Astrocyte (in vitro differentiated cells and primary cell): Measurements from ENCODE around the gene VWA8. TPM values are rescaled to one million over a fixed set of nuclear protein-coding genes. Genes with fewer than 3 reads are reported as not detected.

Experiments used
- DNase-seq: peaks from one replicate; pipeline ENCODE4 v3.0.0-alpha.2; 2010; ENCODE audit warnings: low read depth
- FAIRE-seq: peaks from 2 replicates; lab custom pipeline; 2011; peaks lifted over from hg19 to GRCh38; lab: Jason Lieb, UNC
- H2AFZ ChIP-seq: 2 replicates; pipeline ENCODE4 v1.6.0; 2012; ENCODE audit warnings: low read depth, low read length, inconsistent platforms
- H3K27ac ChIP-seq: 2 replicates; pipeline ENCODE4 v1.5.1; 2011; ENCODE audit warnings: low read depth, low read length, inconsistent platforms
- H3K27me3 ChIP-seq: 2 replicates; pipeline ENCODE4 v1.6.0; 2011; ENCODE audit warnings: low read length, inconsistent platforms; ENCODE audit not compliant: insufficient read depth
- H3K36me3 ChIP-seq: 2 replicates; pipeline ENCODE4 v1.5.1; 2011; ENCODE audit warnings: low read length, inconsistent platforms; ENCODE audit not compliant: insufficient read depth
- H3K4me1 ChIP-seq: 2 replicates; pipeline ENCODE4 v1.5.1; 2011; ENCODE audit warnings: low read length, inconsistent platforms; ENCODE audit not compliant: insufficient read depth
- H3K4me2 ChIP-seq: 2 replicates; pipeline ENCODE4 v1.6.0; 2012; ENCODE audit warnings: low read length, inconsistent platforms
- H3K4me3 ChIP-seq: 2 replicates; pipeline ENCODE4 v1.5.1; 2011; ENCODE audit warnings: low read depth, mild to moderate bottlenecking, low read length, inconsistent platforms; ENCODE audit not compliant: insufficient read depth
- H3K79me2 ChIP-seq: 2 replicates; pipeline ENCODE4 v1.6.0; 2012; ENCODE audit warnings: mild to moderate bottlenecking, low read length, inconsistent platforms; ENCODE audit not compliant: insufficient read depth
- H3K9ac ChIP-seq: 2 replicates; pipeline ENCODE4 v1.6.0; 2012; ENCODE audit warnings: mild to moderate bottlenecking, low read length, inconsistent platforms
- H3K9me3 ChIP-seq: 2 replicates; pipeline ENCODE4 v1.5.1; 2012; ENCODE audit warnings: low read depth, mild to moderate bottlenecking, low read length, inconsistent platforms; ENCODE audit not compliant: insufficient read depth
- H4K20me1 ChIP-seq: 2 replicates; pipeline ENCODE4 v1.6.0; 2012; ENCODE audit warnings: low read length, inconsistent platforms; ENCODE audit not compliant: insufficient read depth
- H3K27ac Mint-ChIP-seq: one replicate; pipeline ENCODE4 v1.8.0; 2021; ENCODE audit warnings: mild to moderate bottlenecking, mixed read lengths; ENCODE audit not compliant: unreplicated experiment
- H3K27me3 Mint-ChIP-seq: one replicate; pipeline ENCODE4 v1.8.0; 2021; ENCODE audit warnings: low read depth, mixed read lengths; ENCODE audit not compliant: unreplicated experiment
- H3K36me3 Mint-ChIP-seq: one replicate; pipeline ENCODE4 v1.8.0; 2021; ENCODE audit warnings: low read depth, mixed read lengths; ENCODE audit not compliant: unreplicated experiment
- H3K4me1 Mint-ChIP-seq: one replicate; pipeline ENCODE4 v1.8.0; 2021; ENCODE audit warnings: low read depth, mixed read lengths; ENCODE audit not compliant: unreplicated experiment
- H3K4me3 Mint-ChIP-seq: one replicate; pipeline ENCODE4 v1.8.0; 2021; ENCODE audit warnings: mild to moderate bottlenecking, moderate library complexity, mixed read lengths; ENCODE audit not compliant: unreplicated experiment
- H3K9me3 Mint-ChIP-seq: one replicate; pipeline ENCODE4 v1.8.0; 2021; ENCODE audit warnings: mild to moderate bottlenecking, mixed read lengths; ENCODE audit not compliant: unreplicated experiment
- EZH2 ChIP-seq: IDR thresholded peaks from 2 replicates; pipeline ENCODE4 v1.6.1; 2012; ENCODE audit warnings: mild to moderate bottlenecking, low read length, inconsistent platforms; ENCODE audit not compliant: insufficient read depth
- total RNA-seq: library from RNA; stranded (reverse); gene quantifications from 2 replicates; pipeline ENCODE4 v1.2.1, GENCODE V29; 2021
- TF ChIP-seq, protein P1 (sequence below): IDR thresholded peaks from 2 replicates; pipeline ENCODE4 v1.5.1; 2011; ENCODE audit warnings: low read depth, mild to moderate bottlenecking, inconsistent platforms, low read length, moderate library complexity; ENCODE audit not compliant: insufficient read depth

Gene VWA8
- total RNA-seq, 1 donor from 2014 or later: 15.6 TPM

DNA sequence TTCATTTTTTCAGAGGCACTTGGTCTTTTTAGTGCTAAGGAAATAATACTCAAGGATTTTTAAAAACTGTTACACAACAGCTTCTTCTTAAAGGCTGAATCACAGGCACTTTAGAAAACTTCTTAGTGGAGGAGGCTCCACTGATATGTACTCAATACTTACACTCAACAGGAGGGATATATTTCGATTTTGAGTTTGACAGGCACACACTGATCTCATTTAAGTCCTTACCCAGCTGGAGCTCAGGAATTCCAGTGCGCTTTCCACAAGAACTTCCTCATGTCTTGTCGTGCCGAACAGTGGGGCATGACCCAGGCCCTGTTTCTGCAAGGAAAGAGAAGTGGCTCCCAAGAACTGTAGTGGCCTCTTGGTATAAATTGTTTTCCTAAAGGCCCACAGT is 399.7 kb downstream of the VWA8 start:
- peaks cover 48% of the 10 kb centered on the region for H3K4me1 Mint-ChIP-seq
- H3K9ac ChIP-seq: no peak overlapping the region
- DNase-seq (peak; percentile 41), FAIRE-seq (no peak)
- no peaks in the 10 kb centered on the region for H3K36me3 ChIP-seq
- H2AFZ ChIP-seq: no peak overlapping the region
- H3K79me2 ChIP-seq: no peaks in the 10 kb centered on the region
- H3K4me2 ChIP-seq: no peak overlapping the region
- no peaks in the 10 kb centered on the region for H4K20me1 ChIP-seq
- H3K9me3 ChIP-seq: no peaks in the 10 kb centered on the region
- H3K27me3 ChIP-seq: no peaks in the 10 kb centered on the region
- H3K4me3 Mint-ChIP-seq: no peak overlapping the region
- no peaks in the 10 kb centered on the region for H3K9me3 Mint-ChIP-seq
- peaks cover 2% of the 10 kb centered on the region for H3K36me3 Mint-ChIP-seq
- no peak overlapping the region for H3K4me3 ChIP-seq
- no peak overlapping the region for H3K27ac ChIP-seq
- no peak for TF ChIP-seq EZH2
- TF ChIP-seq, protein P1, sequence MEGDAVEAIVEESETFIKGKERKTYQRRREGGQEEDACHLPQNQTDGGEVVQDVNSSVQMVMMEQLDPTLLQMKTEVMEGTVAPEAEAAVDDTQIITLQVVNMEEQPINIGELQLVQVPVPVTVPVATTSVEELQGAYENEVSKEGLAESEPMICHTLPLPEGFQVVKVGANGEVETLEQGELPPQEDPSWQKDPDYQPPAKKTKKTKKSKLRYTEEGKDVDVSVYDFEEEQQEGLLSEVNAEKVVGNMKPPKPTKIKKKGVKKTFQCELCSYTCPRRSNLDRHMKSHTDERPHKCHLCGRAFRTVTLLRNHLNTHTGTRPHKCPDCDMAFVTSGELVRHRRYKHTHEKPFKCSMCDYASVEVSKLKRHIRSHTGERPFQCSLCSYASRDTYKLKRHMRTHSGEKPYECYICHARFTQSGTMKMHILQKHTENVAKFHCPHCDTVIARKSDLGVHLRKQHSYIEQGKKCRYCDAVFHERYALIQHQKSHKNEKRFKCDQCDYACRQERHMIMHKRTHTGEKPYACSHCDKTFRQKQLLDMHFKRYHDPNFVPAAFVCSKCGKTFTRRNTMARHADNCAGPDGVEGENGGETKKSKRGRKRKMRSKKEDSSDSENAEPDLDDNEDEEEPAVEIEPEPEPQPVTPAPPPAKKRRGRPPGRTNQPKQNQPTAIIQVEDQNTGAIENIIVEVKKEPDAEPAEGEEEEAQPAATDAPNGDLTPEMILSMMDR: no peak
- H3K27me3 Mint-ChIP-seq: no peaks in the 10 kb centered on the region
- peak overlapping the region; percentile 53 for H3K27ac Mint-ChIP-seq
- peaks cover 47% of the 10 kb centered on the region for H3K4me1 ChIP-seq

GRCh38 chr13:41558781-41559560 is 401.9 kb downstream of the VWA8 start:
- Histone ChIP-seq H2AFZ (no peak overlapping the region), H3K36me3 (no peaks in the 10 kb centered on the region), H3K4me2 (no peak overlapping the region), H3K9me3 (no peaks in the 10 kb centered on the region), H3K27me3 (no peaks in the 10 kb centered on the region), H3K79me2 (no peaks in the 10 kb centered on the region), H3K9ac (no peak overlapping the region), H3K4me1 (peaks cover 28% of the 10 kb centered on the region), H4K20me1 (no peaks in the 10 kb centered on the region), H3K4me3 (no peak overlapping the region), H3K27ac (no peak overlapping the region)
- Mint-ChIP-seq H3K4me3 (no peak overlapping the region), H3K9me3 (no peaks in the 10 kb centered on the region), H3K27ac (no peak overlapping the region), H3K4me1 (peaks cover 32% of the 10 kb centered on the region), H3K27me3 (peaks cover 4% of the 10 kb centered on the region), H3K36me3 (no peaks in the 10 kb centered on the region)
- no peak for FAIRE-seq
- DNase-seq: no peak
- TF ChIP-seq EZH2: no peak
- TF ChIP-seq, protein P1: no peak

DNA sequence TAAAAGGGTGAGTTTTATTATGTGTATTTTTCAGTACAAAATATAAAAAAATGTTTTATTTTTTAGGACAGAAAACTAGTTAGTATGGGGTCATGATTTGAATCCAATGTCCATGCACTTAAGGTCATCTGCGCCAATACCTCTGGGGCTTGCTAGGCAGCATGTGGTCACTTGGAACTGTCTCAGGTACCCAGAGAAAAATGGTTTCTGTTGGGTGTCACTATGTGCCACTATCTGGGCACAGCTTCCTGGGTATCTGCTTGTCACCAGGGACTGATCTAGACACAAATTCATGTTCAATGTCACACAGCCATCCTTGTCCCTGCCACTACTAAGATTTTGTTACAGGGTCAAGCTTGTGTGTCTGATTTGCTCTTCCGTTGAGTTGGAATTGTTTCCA is 403.2 kb downstream of the VWA8 start:
- DNase-seq (no peak), FAIRE-seq (no peak)
- peaks cover 2% of the 10 kb centered on the region for H3K9me3 Mint-ChIP-seq
- H3K9ac ChIP-seq: no peak overlapping the region
- peaks cover 16% of the 10 kb centered on the region for H3K27me3 Mint-ChIP-seq
- H3K27ac Mint-ChIP-seq: no peak overlapping the region
- peaks cover 19% of the 10 kb centered on the region for H3K4me1 Mint-ChIP-seq
- H3K4me3 ChIP-seq: no peak overlapping the region
- TF ChIP-seq EZH2: no peak
- TF ChIP-seq, protein P1: no peak
- no peaks in the 10 kb centered on the region for H4K20me1 ChIP-seq
- H3K36me3 ChIP-seq: no peaks in the 10 kb centered on the region
- peaks cover 2% of the 10 kb centered on the region for H3K27me3 ChIP-seq
- no peaks in the 10 kb centered on the region for H3K36me3 Mint-ChIP-seq
- H3K9me3 ChIP-seq: no peaks in the 10 kb centered on the region
- no peak overlapping the region for H3K4me2 ChIP-seq
- H2AFZ ChIP-seq: no peak overlapping the region
- H3K79me2 ChIP-seq: no peaks in the 10 kb centered on the region
- H3K27ac ChIP-seq: no peak overlapping the region
- no peak overlapping the region for H3K4me3 Mint-ChIP-seq
- peaks cover 16% of the 10 kb centered on the region for H3K4me1 ChIP-seq
